HepG2 (cell line): Measurements from ENCODE around the gene SOBP. TPM values are rescaled to one million over a fixed set of nuclear protein-coding genes. Genes with fewer than 3 reads are reported as not detected.

Experiments
- ATAC-seq: fragments of 200-7000 bp; cut with Tn5 transposase; 3 replicates; pipeline ENCODE4 v1.9.1; 2020; ENCODE audit warnings: mild to moderate bottlenecking, moderate library complexity
- BruUV-seq: library from RNA; stranded (reverse); fragments of 400-500 nt; replicated peaks from 2 replicates; lab custom pipeline; 2021; lab: Mats Ljungman, UMichigan
- CTCF ChIA-PET: fragments of 300-600 bp; formaldehyde crosslinking; extraction: SDS; loops from one replicate; lab custom pipeline; 2021; ENCODE audit warnings: low total read pairs, inconsistent platforms, low intra/inter-chr PET ratio; lab: Yijun Ruan, JAX
- POLR2A ChIA-PET: fragments of 350-600 bp; sonication (Branson Sonifier 250); formaldehyde crosslinking; loops from one replicate; lab custom pipeline; 2020; ENCODE audit warnings: antibody characterized with exemption, inconsistent platforms; lab: Yijun Ruan, JAX
- DNase-seq: peaks from one replicate; pipeline ENCODE4 v3.0.0-alpha.2; 2015; ENCODE audit warnings: low spot score
- FAIRE-seq: peaks from 3 replicates; lab custom pipeline; 2011; peaks lifted over from hg19 to GRCh38; lab: Jason Lieb, UNC
- H2AFZ ChIP-seq: one replicate; pipeline ENCODE4 v1.6.1; 2011; ENCODE audit warnings: low read length, inconsistent platforms
- H3K27ac ChIP-seq: fragments of 300-600 bp; 3 replicates; pipeline ENCODE4 v1.8.0; 2011; ENCODE audit warnings: mixed run types, mild to moderate bottlenecking, mixed read lengths, low read length, inconsistent platforms; ENCODE audit not compliant: insufficient read depth; ENCODE audit errors: extremely low read length
- H3K27me3 ChIP-seq, 2 experiments: fragments of 200-600 bp in 1 of 2; 2 replicates in 1 of 2; 3 replicates in 1 of 2; pipeline versions ENCODE4 v1.6.0 to v1.8.0; 2011; ENCODE audit warnings: low read length in 2 of 2, mild to moderate bottlenecking in 2 of 2, moderate library complexity in 2 of 2, inconsistent platforms in 1 of 2; ENCODE audit not compliant: insufficient read depth in 2 of 2, control insufficient read depth in 1 of 2
- H3K36me3 ChIP-seq, 2 experiments: fragments of 200-600 bp in 1 of 2; replicated peaks in 1 of 2; 2 replicates in 1 of 2; 3 replicates in 1 of 2; pipeline versions ENCODE4 v1.5.1 to v1.8.0; 2011; ENCODE audit warnings: low read length in 2 of 2, inconsistent platforms in 1 of 2; ENCODE audit not compliant: insufficient read depth in 2 of 2, control insufficient read depth in 1 of 2
- H3K4me1 ChIP-seq: 2 replicates; pipeline ENCODE4 v1.5.1; 2012; ENCODE audit warnings: low read length, inconsistent platforms; ENCODE audit not compliant: insufficient read depth
- H3K4me2 ChIP-seq: 2 replicates; pipeline ENCODE4 v1.6.0; 2011; ENCODE audit warnings: low read depth, low read length, inconsistent platforms
- H3K4me3 ChIP-seq, 3 experiments: fragments of 200-600 bp in 1 of 3; sonication (generic), shearing (Covaris generic) in 1 of 3; replicated peaks in 1 of 3; 2 replicates each; pipeline ENCODE4 v1.5.1; 2011 to 2016; ENCODE audit warnings: low read length in 3 of 3, inconsistent platforms in 2 of 3, low read depth in 2 of 3, mild to moderate bottlenecking in 2 of 3, control low read depth in 1 of 3, mixed read lengths in 1 of 3; ENCODE audit not compliant: insufficient read depth in 1 of 3
- H3K79me2 ChIP-seq: one replicate; pipeline ENCODE4 v1.6.1; 2011; ENCODE audit warnings: low read length, inconsistent platforms; ENCODE audit not compliant: insufficient read depth
- H3K9ac ChIP-seq: 2 replicates; pipeline ENCODE4 v1.6.0; 2011; ENCODE audit warnings: mild to moderate bottlenecking, low read depth, low read length, inconsistent platforms; ENCODE audit not compliant: insufficient read depth
- H3K9me3 ChIP-seq: 2 replicates; pipeline ENCODE4 v1.5.1; 2012; ENCODE audit warnings: mild to moderate bottlenecking, low read length
- H4K20me1 ChIP-seq: 2 replicates; pipeline ENCODE4 v1.6.0; 2011; ENCODE audit warnings: inconsistent platforms, mild to moderate bottlenecking, low read length, moderate library complexity; ENCODE audit not compliant: insufficient read depth
- NAIF1 ChIP-seq: sonication (generic); formaldehyde crosslinking; IDR thresholded peaks from 2 replicates; pipeline ENCODE4 v1.5.0; 2020; ENCODE audit warnings: mild to moderate bottlenecking, missing genetic modification reagents, borderline replicate concordance
- PRDM10 ChIP-seq: sonication (generic); formaldehyde crosslinking; IDR thresholded peaks from 2 replicates; pipeline ENCODE4 v1.4.0; 2020; ENCODE audit warnings: low read depth, missing genetic modification reagents
- RERE ChIP-seq: IDR thresholded peaks from 2 replicates; pipeline ENCODE4 v1.6.1; 2016; ENCODE audit warnings: low read depth, missing genetic modification reagents, missing compliant biosample characterization
- ZNF224 ChIP-seq: sonication (generic); formaldehyde crosslinking; IDR thresholded peaks from 2 replicates; pipeline ENCODE4 v1.5.0; 2020; ENCODE audit warnings: mild to moderate bottlenecking, missing genetic modification reagents
- WGBS: methylation state at CpG from one replicate; pipeline ENCODE4 v1.1.6; 2017; ENCODE audit warnings: low lambda C conversion rate; 5-methylcytosine and 5-hydroxymethylcytosine counted together
- in situ Hi-C: cut with HindIII; loops from 2 replicates; pipeline ENCODE4 v1.10.0; 2017; ENCODE audit warnings: low pct_unique_long_range_greater_than_20kb; ENCODE audit not compliant: extremely low pct_ligation_motif_present
- intact Hi-C: fragments of 100-400 bp; cut with micrococcal nuclease; formaldehyde crosslinking; loops from one replicate; pipeline ENCODE4 v1.10.0; 2022; ENCODE audit not compliant: unreplicated experiment
- polyA plus RNA-seq, 8 experiments: library from polyadenylated mRNA; depleted of rRNA in 3 of 8; stranded (reverse) in 7 of 8; unstranded in 1 of 8; fragments of >200 nt; fragmentation: Illumina TruSeq in 4 of 8; extraction: Trizol in 4 of 8; gene quantifications; 2 replicates each; pipeline versions ENCODE4 v1.2.1 to v1.2.3, GENCODE V29; 2011 to 2016; ENCODE audit warnings: low read depth in 4 of 8, missing spikeins in 1 of 8, mixed read lengths in 1 of 8; ENCODE audit not compliant: insufficient read depth in 1 of 8
- total RNA-seq, 5 experiments: library from RNA; depleted of rRNA; stranded (reverse); fragments of >200 nt; fragmentation: Illumina TruSeq; extraction: Trizol; gene quantifications; 2 replicates each; pipeline ENCODE4 v1.2.3, GENCODE V29; 2016; ENCODE audit warnings: low read depth in 1 of 5

The SOBP gene
- total and polyA plus RNA-seq, 2 of the 13 experiments (the other 11 are each of a cell fraction or from before 2014, with no cell fraction given), result 1.5 to 6.9 TPM

GRCh38 chr6:107441682-107442081 is 48.2 kb upstream of the SOBP start:
- peaks cover 9% of the 10 kb centered on the region for H3K79me2 ChIP-seq
- H2AFZ ChIP-seq, result no peak overlapping the region
- no TSS peak for BruUV-seq
- in situ Hi-C loops (no loop called here), intact Hi-C loops (no loop called here)
- H3K4me3 ChIP-seq, result no peak overlapping the region
- no peaks in the 10 kb centered on the region for H4K20me1 ChIP-seq
- DNase-seq, result no peak
- TF ChIP-seq NAIF1 (CRISPR knock-in tag), result no peak
- TF ChIP-seq RERE (CRISPR knock-in tag), result no peak
- no peak for TF ChIP-seq ZNF224 (CRISPR knock-in tag)
- no peak for TF ChIP-seq PRDM10 (CRISPR knock-in tag)
- H3K9ac ChIP-seq, result no peak overlapping the region
- ChIA-PET CTCF (no interaction called here), POLR2A (no interaction called here)
- H3K36me3 ChIP-seq, result no peaks in the 10 kb centered on the region; a peak in 1 of 5 replicates
- WGBS, result 100% methylated on average over 1 of the region's 1 CpG
- no peaks in the 10 kb centered on the region for H3K27me3 ChIP-seq
- no peak overlapping the region for H3K4me2 ChIP-seq
- ATAC-seq, result no peak
- no peaks in the 10 kb centered on the region for H3K4me1 ChIP-seq
- FAIRE-seq, result no peak
- peaks cover 5% of the 10 kb centered on the region for H3K9me3 ChIP-seq
- H3K27ac ChIP-seq, result no peak overlapping the region
